Measurements from ENCODE around the gene MTHFD2L. TPM values are rescaled to one million over a fixed set of nuclear protein-coding genes. Genes with fewer than 3 reads are reported as not detected.

The MTHFD2L gene
- total RNA-seq, 1 donor from 2014 or later = 13.8 TPM

- Histone ChIP-seq H3K36me3 (no peaks in the 10 kb centered on the region), H3K4me3 (no peak overlapping the region), H3K9me3 (replicated peaks) (no peaks in the 10 kb centered on the region), H3K27ac (replicated peaks) (no peak overlapping the region), H3K27me3 (ENCODE audit: low read depth) (no peaks in the 10 kb centered on the region), H3K4me1 (no peaks in the 10 kb centered on the region)
- intact Hi-C loops (cut with micrococcal nuclease) = no loop called here
- no peak for DNase-seq
- TF ChIP-seq CTCF (IDR thresholded peaks at IDR 0.05; ENCODE audit: borderline replicate concordance) = no peak
Observed at GRCh38 chr4:74305000-74305399, 147.1 kb downstream of the MTHFD2L start.

- no peaks in the 10 kb centered on the region for H3K36me3 ChIP-seq
- H3K9me3 ChIP-seq (replicated peaks) = no peaks in the 10 kb centered on the region
- no peaks in the 10 kb centered on the region for H3K27me3 ChIP-seq (ENCODE audit: low read depth)
- intact Hi-C loops (cut with micrococcal nuclease) = no loop called here
- no peak overlapping the region for H3K4me3 ChIP-seq
- H3K4me1 ChIP-seq = no peaks in the 10 kb centered on the region
- TF ChIP-seq CTCF (IDR thresholded peaks at IDR 0.05; ENCODE audit: borderline replicate concordance) = no peak
- DNase-seq = no peak
- H3K27ac ChIP-seq (replicated peaks) = no peak overlapping the region
Observed at GRCh38 chr4:74307170-74307569, 149.3 kb downstream of the MTHFD2L start.

- Histone ChIP-seq H3K4me1 (no peaks in the 10 kb centered on the region), H3K27me3 (ENCODE audit: low read depth) (no peaks in the 10 kb centered on the region), H3K9me3 (replicated peaks) (no peaks in the 10 kb centered on the region), H3K27ac (replicated peaks) (no peak within 1 kb of the TSS), H3K36me3 (no peaks in the 10 kb centered on the region), H3K4me3 (no peak within 1 kb of the TSS)
- DNase-seq = no peak
- intact Hi-C loops (cut with micrococcal nuclease) = no loop called here
- TF ChIP-seq CTCF (IDR thresholded peaks at IDR 0.05; ENCODE audit: borderline replicate concordance) = no peak
Observed at GRCh38 chr4:74308215-74308614, 150.3 kb downstream of the MTHFD2L start, which contains the start of gene EPGN. TSS of gene EPGN (plus strand) at chr4:74308470. CDS start at chr4:74308534, 64 bp downstream.

- no peak overlapping the region for H3K27ac ChIP-seq (replicated peaks)
- no peak for TF ChIP-seq CTCF (IDR thresholded peaks at IDR 0.05; ENCODE audit: borderline replicate concordance)
- H3K36me3 ChIP-seq = no peaks in the 10 kb centered on the region
- no peaks in the 10 kb centered on the region for H3K9me3 ChIP-seq (replicated peaks)
- no peak overlapping the region for H3K4me3 ChIP-seq
- DNase-seq = no peak
- intact Hi-C loops (cut with micrococcal nuclease) = no loop called here
- H3K27me3 ChIP-seq (ENCODE audit: low read depth) = no peaks in the 10 kb centered on the region
- no peaks in the 10 kb centered on the region for H3K4me1 ChIP-seq
Observed at GRCh38 chr4:74309223-74309622, 151.3 kb downstream of the MTHFD2L start.

GRCh38 chr4:74311696-74312313 lies 153.9 kb downstream of the MTHFD2L start:
- H3K27me3 ChIP-seq (ENCODE audit: low read depth) = no peaks in the 10 kb centered on the region
- intact Hi-C loops (cut with micrococcal nuclease) = loop anchor here (5.0 kb wide), 2 partner anchors 85 to 125 kb away; no protein-coding TSS in a partner anchor
- no peak for DNase-seq
- H3K9me3 ChIP-seq (replicated peaks) = no peaks in the 10 kb centered on the region
- H3K4me1 ChIP-seq = no peaks in the 10 kb centered on the region
- peak; percentile 74 for TF ChIP-seq CTCF (IDR thresholded peaks at IDR 0.05; ENCODE audit: borderline replicate concordance)
- H3K27ac ChIP-seq (replicated peaks) = no peak overlapping the region
- no peak overlapping the region for H3K4me3 ChIP-seq
- no peaks in the 10 kb centered on the region for H3K36me3 ChIP-seq

Measured in left ventricle myocardium inferior (tissue), 1 donor.